Activated T-cell treated with anti-CD3 and anti-CD28 coated beads, Interleukin-2, amount 50 U/mL, for 4 hours (primary cell): ENCODE data around the gene PAPPA2. TPM values are rescaled to one million over a fixed set of nuclear protein-coding genes. Genes with fewer than 3 reads are reported as not detected.
"Not testable (repeated sequence)": the region's sequence is repeated elsewhere in the genome, so short reads cannot be mapped to it uniquely, and the experiment has no call there.

Experiments used
- ATAC-seq, 2 donors: fragments of 200-7000 bp; cut with Tn5 transposase; one replicate each; pipeline ENCODE4 v1.10.0; 2021
- DNase-seq: peaks from one replicate; pipeline ENCODE4 v3.0.0-alpha.2; 2020
- H3K27me3 Mint-ChIP-seq: one replicate; pipeline ENCODE4 v1.8.0; 2021; ENCODE audit warnings: low read depth, mixed read lengths
- H3K36me3 Mint-ChIP-seq: one replicate; pipeline ENCODE4 v1.8.0; 2022; ENCODE audit warnings: mixed read lengths; ENCODE audit not compliant: insufficient read depth
- H3K4me1 Mint-ChIP-seq: one replicate; pipeline ENCODE4 v1.8.0; 2021; ENCODE audit warnings: low read depth, mixed read lengths
- H3K4me3 Mint-ChIP-seq: one replicate; pipeline ENCODE4 v1.8.0; 2021; ENCODE audit warnings: mild to moderate bottlenecking, moderate library complexity, mixed read lengths
- H3K9me3 Mint-ChIP-seq: one replicate; pipeline ENCODE4 v1.8.0; 2021; ENCODE audit warnings: mixed read lengths
- total RNA-seq, 3 donors: library from RNA; stranded (reverse); gene quantifications; one replicate each; pipeline ENCODE4 v1.2.1, GENCODE V29; 2021

Gene PAPPA2
- total RNA-seq, 3 donors from 2014 or later = 0.05 TPM; not detected in 2

DNA sequence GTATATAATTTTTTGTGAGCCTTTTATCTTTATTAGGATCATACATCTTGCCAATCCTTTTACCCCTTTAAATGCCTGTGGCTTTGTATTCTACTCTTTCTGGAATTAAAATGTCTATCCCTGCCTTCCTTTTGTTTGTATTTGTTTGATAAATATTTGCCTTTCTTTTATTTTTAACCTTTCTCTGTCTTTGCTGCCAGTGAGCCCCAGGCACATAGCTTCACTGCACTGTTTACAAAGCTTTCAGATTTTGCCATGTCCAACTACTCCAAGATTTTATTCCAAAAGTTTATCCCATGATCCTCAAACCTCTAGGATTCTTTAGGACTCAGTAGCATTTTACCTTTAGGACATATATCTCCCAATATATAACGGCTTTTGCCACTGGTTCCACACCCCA is 281.2 kb downstream of the PAPPA2 start:
- Mint-ChIP-seq H3K27me3 (peaks cover 3% of the 10 kb centered on the region), H3K4me3 (no peak overlapping the region), H3K36me3 (no peaks in the 10 kb centered on the region), H3K4me1 (no peaks in the 10 kb centered on the region), H3K9me3 (peaks cover 9% of the 10 kb centered on the region)
- no peak for ATAC-seq
- no peak for DNase-seq

DNA sequence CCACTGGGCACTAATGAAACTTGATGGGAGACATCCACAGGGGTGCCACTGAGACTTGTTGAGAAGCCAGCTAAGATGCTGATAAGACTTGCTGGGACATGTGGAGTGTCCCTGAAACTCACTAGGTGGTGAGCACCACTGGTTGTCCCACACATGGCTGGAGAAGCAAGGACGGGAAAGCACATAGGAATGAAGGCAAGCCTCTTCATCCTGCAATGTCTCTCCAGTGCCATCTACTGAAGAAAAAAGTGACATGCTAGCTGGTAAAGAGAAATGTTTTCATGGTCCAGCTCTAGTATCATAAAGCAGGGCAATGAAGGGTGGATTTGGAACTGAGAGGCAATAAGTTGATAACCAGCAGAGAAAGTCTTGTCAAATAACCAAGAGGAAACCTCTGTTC is 283.0 kb downstream of the PAPPA2 start:
- no peak for ATAC-seq
- Mint-ChIP-seq H3K36me3 (no peaks in the 10 kb centered on the region), H3K4me3 (no peak overlapping the region)

DNA sequence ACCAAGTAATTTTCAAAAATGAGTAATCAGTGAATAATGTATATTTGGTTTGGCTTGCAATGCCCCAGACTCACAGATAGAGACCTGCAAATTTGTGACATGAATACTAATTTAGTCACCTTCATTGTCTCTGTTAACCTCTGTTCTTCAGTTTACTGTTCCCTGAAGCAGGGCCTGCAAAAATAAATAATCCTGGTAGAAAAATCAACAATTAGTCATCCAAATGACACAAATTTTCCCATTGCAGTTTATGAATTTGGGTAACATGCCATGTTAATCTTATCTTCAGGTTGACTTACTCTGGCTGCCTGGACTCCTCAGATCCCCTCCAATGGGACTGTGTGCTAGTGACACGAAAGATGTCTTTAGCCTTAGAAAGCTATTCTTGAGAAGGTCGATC is 289.5 kb downstream of the PAPPA2 start:
- peaks cover 9% of the 10 kb centered on the region for H3K9me3 Mint-ChIP-seq
- no peak overlapping the region for H3K4me3 Mint-ChIP-seq
- H3K27me3 Mint-ChIP-seq = no peaks in the 10 kb centered on the region
- no peaks in the 10 kb centered on the region for H3K36me3 Mint-ChIP-seq
- ATAC-seq (no peak), DNase-seq (no peak)
- no peaks in the 10 kb centered on the region for H3K4me1 Mint-ChIP-seq

More for the DNA sequence above, 283.0 kb downstream of the PAPPA2 start:
- Mint-ChIP-seq H3K4me1 (no peaks in the 10 kb centered on the region), H3K27me3 (no peaks in the 10 kb centered on the region), H3K9me3 (peaks cover 14% of the 10 kb centered on the region)
- no peak for DNase-seq

DNA sequence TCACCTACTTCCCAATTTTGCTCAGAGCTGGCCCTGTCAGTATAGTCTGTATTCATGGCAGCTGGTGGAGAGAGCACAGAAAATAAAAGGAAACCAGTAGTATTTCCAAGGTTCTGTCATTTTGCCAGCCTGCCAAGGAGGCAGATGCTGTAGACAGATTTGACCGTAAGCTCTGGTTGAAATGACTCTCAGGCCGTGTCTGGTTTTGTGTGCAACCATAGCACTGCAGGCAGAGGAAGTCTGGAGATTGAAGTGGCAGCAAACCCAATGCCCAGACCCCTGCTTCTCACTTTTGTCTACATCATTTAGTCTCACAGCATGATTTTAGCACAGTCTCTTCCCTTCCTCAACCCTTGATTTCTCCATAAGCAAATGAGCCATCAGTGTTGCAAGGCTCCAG is 291.7 kb downstream of the PAPPA2 start:
- no peak for DNase-seq
- no peaks in the 10 kb centered on the region for H3K27me3 Mint-ChIP-seq
- no peak for ATAC-seq
- H3K4me3 Mint-ChIP-seq = no peak overlapping the region
- H3K4me1 Mint-ChIP-seq = no peaks in the 10 kb centered on the region
- H3K9me3 Mint-ChIP-seq = peaks cover 3% of the 10 kb centered on the region
- no peaks in the 10 kb centered on the region for H3K36me3 Mint-ChIP-seq

DNA sequence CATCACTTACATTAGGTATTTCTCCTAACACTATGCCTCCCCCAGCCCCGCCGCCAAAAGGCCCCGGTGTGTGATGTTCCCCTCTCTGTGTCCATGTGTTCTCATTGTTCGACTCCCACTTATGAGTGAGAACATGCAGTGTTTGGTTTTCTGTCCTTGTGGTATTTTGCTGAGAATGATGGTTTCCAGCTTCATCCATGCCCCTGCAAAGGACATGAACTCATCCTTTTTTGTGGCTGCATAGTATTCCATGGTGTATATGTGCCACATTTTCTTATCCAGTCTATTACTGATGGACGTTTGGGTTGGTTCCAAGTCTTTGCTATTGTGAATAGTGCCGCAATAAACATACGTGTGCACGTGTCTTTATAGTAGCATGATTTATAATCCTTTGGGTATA is 293.8 kb downstream of the PAPPA2 start:
- not testable (repeated sequence) for H3K9me3 Mint-ChIP-seq, H3K27me3 Mint-ChIP-seq, H3K4me1 Mint-ChIP-seq, ATAC-seq, H3K36me3 Mint-ChIP-seq, H3K4me3 Mint-ChIP-seq, DNase-seq

DNA sequence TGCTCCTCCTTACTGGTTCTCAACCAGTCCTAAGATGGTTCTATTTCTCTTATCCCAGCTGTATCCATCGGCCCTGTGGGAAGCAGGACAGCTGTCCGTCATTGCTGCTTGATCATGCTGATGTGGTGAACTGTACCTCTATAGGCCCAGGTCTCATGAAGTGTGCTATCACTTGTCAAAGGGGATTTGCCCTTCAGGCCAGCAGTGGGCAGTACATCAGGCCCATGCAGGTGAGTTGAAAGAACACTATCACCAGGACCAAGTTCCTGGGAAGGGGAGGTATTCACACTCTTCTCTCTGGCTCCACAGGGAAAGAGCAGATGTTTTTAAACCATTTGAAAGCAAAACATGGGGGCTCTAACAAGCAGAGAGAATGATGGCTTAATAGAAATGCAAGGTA is 302.6 kb downstream of the PAPPA2 start:
- Mint-ChIP-seq H3K9me3 (no peaks in the 10 kb centered on the region), H3K4me1 (no peaks in the 10 kb centered on the region)

DNA sequence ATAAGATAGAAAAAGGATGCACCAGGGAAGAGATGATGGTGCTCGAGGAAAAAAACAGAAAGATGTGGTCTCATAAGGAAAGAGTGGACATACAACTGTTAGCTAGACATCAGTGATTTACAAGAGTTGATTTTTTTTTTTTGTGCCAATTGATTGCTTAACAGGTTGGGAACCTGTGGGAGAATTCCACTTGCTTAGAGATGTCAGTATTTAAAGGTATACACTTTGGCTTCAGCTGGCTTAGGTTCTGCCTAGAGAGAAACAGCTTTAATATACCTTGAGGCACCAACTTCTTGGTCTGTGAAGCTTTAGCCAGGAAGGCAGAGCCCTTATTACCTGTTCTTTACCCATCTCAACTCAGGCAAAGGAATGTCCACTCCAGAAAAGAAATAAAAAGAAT is 303.8 kb downstream of the PAPPA2 start:
- Mint-ChIP-seq H3K4me3 (no peak overlapping the region), H3K9me3 (no peaks in the 10 kb centered on the region), H3K4me1 (no peaks in the 10 kb centered on the region), H3K36me3 (no peaks in the 10 kb centered on the region), H3K27me3 (peaks cover 4% of the 10 kb centered on the region)
- ATAC-seq (no peak), DNase-seq (no peak)

More for the DNA sequence above, 302.6 kb downstream of the PAPPA2 start:
- Mint-ChIP-seq H3K36me3 (no peaks in the 10 kb centered on the region), H3K4me3 (no peak overlapping the region), H3K27me3 (peaks cover 4% of the 10 kb centered on the region)
- DNase-seq = no peak
- ATAC-seq = no peak

DNA sequence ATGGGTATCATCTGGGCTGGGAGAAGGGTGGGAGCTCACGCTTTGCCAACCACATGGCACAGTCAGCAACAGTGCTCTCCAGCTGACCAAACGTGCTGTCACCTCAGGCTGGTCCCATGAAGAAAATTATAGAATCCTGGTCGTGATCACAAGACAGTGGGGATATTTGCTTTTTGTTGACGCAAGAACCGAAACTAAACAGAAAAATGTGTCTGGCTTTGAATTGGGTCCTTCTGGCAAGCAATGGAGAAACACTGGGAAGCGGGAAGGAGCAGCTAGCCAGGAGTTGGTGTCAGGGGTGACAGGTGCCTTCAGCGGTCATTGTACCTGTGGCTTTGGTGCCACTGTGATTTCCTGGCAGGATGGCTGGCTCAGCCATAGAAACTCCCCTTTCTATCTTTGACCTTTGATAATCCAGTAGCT is 304.8 kb downstream of the PAPPA2 start:
- no peak for DNase-seq
- H3K27me3 Mint-ChIP-seq = peaks cover 4% of the 10 kb centered on the region
- H3K4me3 Mint-ChIP-seq = no peak overlapping the region
- no peaks in the 10 kb centered on the region for H3K4me1 Mint-ChIP-seq
- no peak for ATAC-seq
- no peaks in the 10 kb centered on the region for H3K36me3 Mint-ChIP-seq
- no peaks in the 10 kb centered on the region for H3K9me3 Mint-ChIP-seq

DNA sequence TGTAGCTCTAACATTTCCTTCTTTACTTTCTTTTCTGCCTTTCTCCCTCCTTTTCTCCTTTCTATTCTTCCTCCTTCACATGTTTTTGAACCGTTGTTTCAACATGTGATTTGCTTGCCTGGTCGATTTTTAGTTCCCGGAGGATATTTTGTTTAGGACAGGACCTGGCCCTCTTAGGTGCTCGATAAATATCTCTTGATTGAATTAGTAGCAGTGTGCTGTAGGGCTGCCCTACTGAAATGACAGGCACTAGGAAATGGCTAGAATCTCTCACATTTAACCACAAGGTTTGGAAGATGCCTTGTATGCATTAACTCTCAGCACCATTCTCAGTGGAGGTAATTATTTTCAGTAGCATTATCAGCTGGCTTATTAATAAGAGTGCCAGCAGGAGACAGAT is 305.6 kb downstream of the PAPPA2 start:
- Mint-ChIP-seq H3K9me3 (no peaks in the 10 kb centered on the region), H3K27me3 (peaks cover 4% of the 10 kb centered on the region), H3K36me3 (no peaks in the 10 kb centered on the region), H3K4me1 (no peaks in the 10 kb centered on the region), H3K4me3 (no peak overlapping the region)
- no peak for ATAC-seq
- no peak for DNase-seq

DNA sequence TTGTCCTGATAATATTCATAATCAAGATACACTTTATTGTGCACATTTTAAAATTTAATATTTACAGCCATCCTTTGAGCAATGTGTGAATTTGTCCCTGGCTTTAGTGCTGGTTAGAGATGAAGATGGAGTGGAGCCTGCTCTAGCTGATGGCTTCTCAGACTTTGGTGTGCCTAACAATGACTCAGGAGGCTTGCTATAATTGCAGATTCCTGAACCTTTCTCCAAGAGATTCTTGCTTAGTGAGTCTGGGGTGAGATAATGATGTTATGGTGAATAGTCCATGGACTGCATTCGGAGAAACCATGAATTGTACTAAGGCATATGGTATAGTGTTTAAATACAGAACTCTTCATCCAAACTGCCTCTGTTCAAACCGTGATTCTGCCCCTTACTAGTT is 307.1 kb downstream of the PAPPA2 start:
- ATAC-seq = no peak
- Mint-ChIP-seq H3K9me3 (no peaks in the 10 kb centered on the region), H3K27me3 (peaks cover 4% of the 10 kb centered on the region), H3K4me3 (no peak overlapping the region), H3K4me1 (no peaks in the 10 kb centered on the region), H3K36me3 (no peaks in the 10 kb centered on the region)
- no peak for DNase-seq

DNA sequence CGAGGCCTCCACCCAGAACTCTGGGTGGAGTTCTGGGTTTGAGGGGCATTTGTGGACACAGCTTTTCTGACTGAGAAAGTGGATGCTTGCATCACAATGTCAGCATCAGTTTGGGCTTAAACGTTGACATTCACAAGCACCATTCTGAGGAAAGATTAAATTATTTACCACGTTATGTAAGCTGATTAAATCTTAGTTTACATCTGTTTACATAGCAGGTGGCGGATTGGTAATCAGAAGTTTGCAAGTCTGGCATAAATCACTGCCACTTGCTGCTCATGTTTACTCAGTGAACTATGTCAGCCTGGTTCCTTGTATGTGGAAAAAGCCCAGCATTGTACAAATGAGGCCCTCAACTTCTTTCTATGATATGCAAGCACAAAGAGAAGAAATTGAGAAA is 310.1 kb downstream of the PAPPA2 start:
- Mint-ChIP-seq H3K9me3 (no peaks in the 10 kb centered on the region), H3K36me3 (no peaks in the 10 kb centered on the region), H3K4me3 (no peak overlapping the region), H3K4me1 (no peaks in the 10 kb centered on the region), H3K27me3 (peaks cover 4% of the 10 kb centered on the region)
- ATAC-seq (no peak), DNase-seq (no peak)

DNA sequence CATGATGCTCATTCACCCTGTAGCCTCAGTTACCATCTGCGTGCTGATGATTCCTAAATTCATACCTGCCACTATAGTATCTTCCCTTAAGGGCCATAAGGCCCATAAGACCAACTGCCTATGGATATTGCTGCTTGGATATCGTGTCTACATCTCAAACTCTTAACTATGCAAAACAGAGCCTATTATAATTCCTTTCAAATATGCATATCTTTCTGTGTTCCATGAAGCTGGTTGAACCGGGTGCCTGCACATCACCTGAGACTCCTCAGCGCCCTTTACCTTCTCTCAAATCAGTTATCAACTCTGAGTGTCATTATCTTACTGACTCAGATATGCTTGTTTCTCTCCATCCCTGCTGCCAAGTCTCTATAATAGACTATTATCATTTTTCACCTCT is 311.2 kb downstream of the PAPPA2 start:
- Mint-ChIP-seq H3K36me3 (no peaks in the 10 kb centered on the region), H3K9me3 (no peaks in the 10 kb centered on the region), H3K4me1 (no peaks in the 10 kb centered on the region), H3K27me3 (no peaks in the 10 kb centered on the region), H3K4me3 (no peak overlapping the region)
- DNase-seq (no peak), ATAC-seq (no peak)

DNA sequence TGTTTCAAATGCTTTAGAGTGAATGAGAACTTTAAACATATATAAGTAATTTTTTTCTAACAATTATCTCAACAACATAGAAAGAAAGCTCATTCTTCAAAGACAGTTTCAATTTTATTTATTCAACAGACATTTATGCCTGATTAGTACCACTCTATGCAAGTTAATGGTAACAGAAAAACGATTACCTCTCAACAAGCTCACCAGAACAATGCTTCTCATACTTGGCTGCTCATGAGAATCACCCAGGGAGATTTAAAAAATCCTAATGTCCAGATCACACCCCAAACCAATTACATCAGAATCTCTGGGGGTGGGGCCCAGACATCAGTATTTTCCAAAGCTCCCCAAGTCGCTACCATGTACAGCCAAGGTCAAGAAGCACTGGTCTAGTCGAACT is 312.4 kb downstream of the PAPPA2 start:
- Mint-ChIP-seq H3K27me3 (no peaks in the 10 kb centered on the region), H3K4me1 (no peaks in the 10 kb centered on the region), H3K36me3 (no peaks in the 10 kb centered on the region), H3K4me3 (no peak overlapping the region), H3K9me3 (no peaks in the 10 kb centered on the region)
- DNase-seq = no peak
- no peak for ATAC-seq

DNA sequence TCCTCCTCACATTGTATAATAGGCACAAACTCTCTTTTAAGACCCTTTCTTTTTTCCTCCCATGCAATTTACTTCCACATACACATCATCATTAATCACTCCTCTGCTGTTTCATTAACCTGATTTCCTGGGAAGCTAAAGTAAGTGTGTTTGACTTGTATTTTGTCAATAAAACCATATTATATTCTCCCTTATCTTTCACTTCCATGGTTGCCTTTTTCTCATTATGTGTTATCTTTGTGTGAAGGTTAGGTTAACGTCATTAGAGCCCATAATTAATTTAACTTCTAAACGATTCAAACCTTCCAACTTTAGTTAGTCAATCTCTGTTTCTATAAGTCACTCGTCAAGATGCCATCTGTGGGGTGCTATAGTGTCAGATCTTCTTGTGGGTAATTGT is 313.0 kb downstream of the PAPPA2 start:
- Mint-ChIP-seq H3K9me3 (no peaks in the 10 kb centered on the region), H3K27me3 (no peaks in the 10 kb centered on the region), H3K4me3 (no peak overlapping the region), H3K36me3 (no peaks in the 10 kb centered on the region), H3K4me1 (no peaks in the 10 kb centered on the region)
- no peak for DNase-seq
- ATAC-seq = no peak

DNA sequence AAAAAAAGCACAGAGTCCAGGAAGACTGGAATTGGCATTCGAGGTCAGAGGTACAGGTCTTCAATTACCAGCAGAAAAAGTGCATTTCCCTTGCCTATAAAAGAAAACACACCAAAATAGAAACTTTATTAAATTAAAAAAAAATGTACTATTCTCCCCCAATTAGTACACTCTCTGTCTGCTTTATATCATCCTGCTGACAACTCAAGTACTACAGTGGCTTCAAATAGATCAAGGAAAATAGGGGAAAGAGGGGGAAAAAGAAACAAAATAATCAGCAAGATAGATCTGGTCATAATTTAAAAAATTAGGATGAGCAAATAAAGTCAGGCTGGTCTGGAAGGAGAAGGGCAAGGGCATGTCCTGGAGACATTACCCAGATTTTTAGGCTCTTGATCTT is 315.1 kb downstream of the PAPPA2 start:
- H3K27me3 Mint-ChIP-seq = no peaks in the 10 kb centered on the region
- ATAC-seq = no peak
- no peaks in the 10 kb centered on the region for H3K36me3 Mint-ChIP-seq
- no peaks in the 10 kb centered on the region for H3K9me3 Mint-ChIP-seq
- DNase-seq = no peak
- H3K4me1 Mint-ChIP-seq = no peaks in the 10 kb centered on the region
- no peak overlapping the region for H3K4me3 Mint-ChIP-seq

DNA sequence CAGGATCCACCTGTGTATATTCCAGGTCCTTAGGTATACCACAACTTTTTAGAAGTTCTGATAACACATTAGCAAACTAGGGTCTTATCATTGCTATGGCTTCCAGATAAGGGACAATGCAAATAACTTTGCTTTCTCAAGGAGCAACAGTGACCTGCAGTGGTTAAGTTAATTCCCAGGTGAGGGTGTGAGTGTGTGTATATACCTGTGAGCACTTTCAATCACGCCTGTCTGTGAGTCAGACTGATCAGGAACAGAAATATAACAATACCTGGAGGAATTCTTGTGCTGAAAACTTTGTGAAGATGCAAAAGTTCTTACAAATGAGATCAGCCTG is 317.0 kb downstream of the PAPPA2 start:
- H3K36me3 Mint-ChIP-seq = no peaks in the 10 kb centered on the region
- H3K27me3 Mint-ChIP-seq = no peaks in the 10 kb centered on the region
- DNase-seq (no peak), ATAC-seq (no peak)
- H3K4me1 Mint-ChIP-seq = no peaks in the 10 kb centered on the region
- H3K4me3 Mint-ChIP-seq = no peak overlapping the region
- H3K9me3 Mint-ChIP-seq = no peaks in the 10 kb centered on the region
